GM06990 (cell line): Measurements from ENCODE around the gene LPP.

ENCODE experiments used
- DNase-seq: peaks from one replicate; pipeline ENCODE4 v3.0.0-alpha.2; 2011; ENCODE audit not compliant: insufficient read length; ENCODE audit errors: extremely low read depth
- H3K27me3 ChIP-seq: replicated peaks from 2 replicates; pipeline ENCODE4 v1.6.0; 2011; ENCODE audit warnings: low read length; ENCODE audit not compliant: control insufficient read depth, insufficient read depth
- H3K36me3 ChIP-seq: 2 replicates; pipeline ENCODE4 v1.5.1; 2011; ENCODE audit warnings: low read length; ENCODE audit not compliant: control insufficient read depth, insufficient read depth
- H3K4me3 ChIP-seq: replicated peaks from 2 replicates; pipeline ENCODE4 v1.5.1; 2011; ENCODE audit warnings: low read depth, mild to moderate bottlenecking, control low read depth, low read length
- TF ChIP-seq, protein P1 (sequence below): IDR thresholded peaks from 2 replicates; pipeline ENCODE4 v1.5.1; 2011; ENCODE audit warnings: low read length, control low read depth, mild to moderate bottlenecking, inconsistent platforms; ENCODE audit not compliant: insufficient read depth, poor library complexity, severe bottlenecking

Gene LPP

DNA sequence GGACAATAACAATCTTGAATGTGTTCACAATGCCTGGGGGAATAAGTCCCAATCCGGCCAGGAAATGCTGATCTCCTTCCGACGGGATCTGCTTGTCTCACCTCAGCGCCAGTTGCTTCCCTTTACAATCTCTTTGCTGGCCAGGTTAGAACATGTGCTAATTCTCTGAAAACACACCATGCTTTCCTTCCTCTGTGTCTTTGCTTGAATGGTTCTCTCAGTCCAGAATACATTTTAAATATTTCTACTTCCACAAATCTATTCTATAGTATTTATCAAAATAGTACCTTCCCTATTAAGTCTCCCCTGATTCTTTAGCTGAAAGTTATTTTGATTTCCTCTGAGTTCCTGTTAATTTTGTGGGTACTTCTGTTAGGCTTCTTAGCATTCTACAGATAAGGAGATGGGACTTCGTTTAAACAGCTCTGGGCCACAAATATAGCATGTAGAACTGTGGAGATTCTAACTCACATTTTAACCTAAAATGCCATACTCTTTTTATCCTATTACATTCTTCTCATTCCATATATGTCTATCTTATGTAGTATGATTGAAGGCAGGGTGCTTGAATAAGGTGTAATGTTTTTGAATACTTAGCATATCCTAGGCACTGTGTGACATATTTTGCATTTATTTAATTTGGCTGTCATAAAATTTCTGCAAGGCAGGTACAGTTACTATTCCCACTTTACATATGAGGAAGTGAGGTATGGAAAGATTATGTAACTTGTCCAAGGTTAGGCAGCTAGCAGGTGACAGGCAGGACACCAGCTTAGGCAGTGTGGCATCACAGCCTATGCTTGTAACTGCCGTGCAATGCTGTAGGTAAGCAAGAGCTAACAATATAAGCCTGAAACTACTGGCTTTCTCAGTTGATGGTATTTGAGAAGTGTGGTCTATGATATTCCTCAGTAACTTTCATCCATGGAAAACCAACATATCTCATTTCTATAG is 299.8 kb downstream of the LPP start:
- DNase-seq = no peak
- Histone ChIP-seq H3K4me3 (no peak overlapping the region), H3K27me3 (no peaks in the 10 kb centered on the region; the same call in 1 of the 2 replicates), H3K36me3 (no peaks in the 10 kb centered on the region)
- TF ChIP-seq, protein P1, sequence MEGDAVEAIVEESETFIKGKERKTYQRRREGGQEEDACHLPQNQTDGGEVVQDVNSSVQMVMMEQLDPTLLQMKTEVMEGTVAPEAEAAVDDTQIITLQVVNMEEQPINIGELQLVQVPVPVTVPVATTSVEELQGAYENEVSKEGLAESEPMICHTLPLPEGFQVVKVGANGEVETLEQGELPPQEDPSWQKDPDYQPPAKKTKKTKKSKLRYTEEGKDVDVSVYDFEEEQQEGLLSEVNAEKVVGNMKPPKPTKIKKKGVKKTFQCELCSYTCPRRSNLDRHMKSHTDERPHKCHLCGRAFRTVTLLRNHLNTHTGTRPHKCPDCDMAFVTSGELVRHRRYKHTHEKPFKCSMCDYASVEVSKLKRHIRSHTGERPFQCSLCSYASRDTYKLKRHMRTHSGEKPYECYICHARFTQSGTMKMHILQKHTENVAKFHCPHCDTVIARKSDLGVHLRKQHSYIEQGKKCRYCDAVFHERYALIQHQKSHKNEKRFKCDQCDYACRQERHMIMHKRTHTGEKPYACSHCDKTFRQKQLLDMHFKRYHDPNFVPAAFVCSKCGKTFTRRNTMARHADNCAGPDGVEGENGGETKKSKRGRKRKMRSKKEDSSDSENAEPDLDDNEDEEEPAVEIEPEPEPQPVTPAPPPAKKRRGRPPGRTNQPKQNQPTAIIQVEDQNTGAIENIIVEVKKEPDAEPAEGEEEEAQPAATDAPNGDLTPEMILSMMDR = no peak

DNA sequence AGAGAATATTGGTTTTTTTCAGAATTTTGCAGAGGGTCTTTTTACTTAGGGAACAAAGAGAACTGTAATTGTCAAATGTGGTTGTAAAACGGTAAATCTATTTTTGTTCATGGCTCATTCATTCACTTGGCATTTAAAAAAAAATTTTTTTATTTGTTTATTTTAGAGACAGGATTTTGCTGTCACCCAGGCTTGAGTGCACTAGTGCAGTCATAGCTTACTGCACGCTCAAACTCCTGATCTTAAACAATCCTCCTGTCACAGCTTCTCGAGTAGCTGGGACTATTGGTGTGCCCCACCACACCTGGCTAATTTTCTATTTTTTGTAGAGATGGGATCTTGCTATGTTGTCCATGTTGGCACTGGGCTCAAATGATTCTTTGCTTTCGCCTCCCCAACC is 301.8 kb downstream of the LPP start:
- DNase-seq = no peak
- no peaks in the 10 kb centered on the region for H3K36me3 ChIP-seq
- no peak overlapping the region for H3K4me3 ChIP-seq
- no peaks in the 10 kb centered on the region; the same call in 1 of the 2 replicates for H3K27me3 ChIP-seq
- TF ChIP-seq, protein P1 = no peak

DNA sequence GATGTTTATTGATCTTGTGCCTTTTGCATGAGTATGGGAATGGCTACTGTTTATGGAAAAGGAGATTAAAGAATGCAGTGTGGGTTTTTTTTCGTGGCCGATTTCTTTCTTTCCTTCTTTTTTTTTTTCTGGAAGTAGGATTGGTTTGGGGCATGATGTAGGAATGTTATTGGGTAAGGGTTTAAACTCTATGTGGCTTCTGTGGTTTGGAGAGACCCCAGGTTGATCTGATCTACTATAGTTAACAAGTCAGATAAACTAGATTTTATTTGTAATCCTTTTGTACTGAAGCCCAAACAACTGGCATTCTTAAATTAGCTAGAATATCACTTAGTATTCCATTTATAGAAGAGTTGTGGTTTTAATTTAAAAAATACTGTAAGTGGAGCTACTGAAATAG is 304.8 kb downstream of the LPP start:
- no peaks in the 10 kb centered on the region for H3K36me3 ChIP-seq
- H3K4me3 ChIP-seq = no peak overlapping the region
- DNase-seq = no peak
- H3K27me3 ChIP-seq = no peaks in the 10 kb centered on the region
- TF ChIP-seq, protein P1 = no peak

DNA sequence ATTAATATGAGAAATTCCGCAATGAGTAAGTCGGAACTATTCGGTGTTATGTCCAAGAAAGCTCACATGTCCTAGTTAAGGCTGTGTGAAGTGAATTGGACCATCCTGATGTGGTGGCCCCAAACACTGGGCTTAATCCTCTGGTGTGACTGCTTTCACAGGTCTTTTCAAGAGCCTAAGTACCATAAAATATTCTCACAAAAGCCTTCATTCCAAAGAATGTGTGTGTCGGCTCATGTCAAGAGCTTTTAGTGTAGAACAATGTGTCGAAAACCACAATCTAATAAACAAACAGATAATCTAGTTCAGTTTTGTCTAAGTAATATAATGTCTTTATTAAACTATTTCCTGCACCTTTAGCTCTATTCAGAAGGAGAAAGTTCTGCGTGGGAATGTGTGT is 311.4 kb downstream of the LPP start:
- no peak for DNase-seq
- TF ChIP-seq, protein P1 = no peak
- no peak overlapping the region for H3K4me3 ChIP-seq
- H3K27me3 ChIP-seq = no peaks in the 10 kb centered on the region
- no peaks in the 10 kb centered on the region for H3K36me3 ChIP-seq

GRCh38 chr3:188468196-188468595 is 314.2 kb downstream of the LPP start:
- Histone ChIP-seq H3K36me3 (no peaks in the 10 kb centered on the region), H3K4me3 (no peak overlapping the region), H3K27me3 (no peaks in the 10 kb centered on the region; the same call in 1 of the 2 replicates)
- DNase-seq = no peak
- TF ChIP-seq, protein P1 = no peak
